ENCODE data around the gene ERCC3. TPM values are rescaled to one million over a fixed set of nuclear protein-coding genes. Genes with fewer than 3 reads are reported as not detected.
"Not testable (repeated sequence)": the region's sequence is repeated elsewhere in the genome, so short reads cannot be mapped to it uniquely, and the experiment has no call there.

Gene ERCC3
- total and polyA plus RNA-seq, 2 of the 13 experiments (the other 11 are each of a cell fraction or from before 2014, with no cell fraction given), result 49.7 to 64.6 TPM

GRCh38 chr2:127224135-127224534 is 69.8 kb downstream of the ERCC3 start:
- CTCF ChIA-PET (ENCODE audit: low intra/inter-chr PET ratio, low total read pairs); H3K4me2 ChIP-seq (ENCODE audit: low read depth, low read length); POLR2A ChIA-PET; BruUV-seq (replicated peaks); H3K9ac ChIP-seq (ENCODE audit: insufficient read depth, low read depth, low read length); H3K36me3 ChIP-seq (replicated peaks in 1 of 2; ENCODE audit: control insufficient read depth in 1 of 2, insufficient read depth in 2 of 2, low read length in 2 of 2); in situ Hi-C loops (cut with HindIII; ENCODE audit: extremely low pct_ligation_motif_present, low pct_unique_long_range_greater_than_20kb); H2AFZ ChIP-seq (ENCODE audit: low read length); ATAC-seq; H3K9me3 ChIP-seq (ENCODE audit: low read length); H3K79me2 ChIP-seq (ENCODE audit: insufficient read depth, low read length); H4K20me1 ChIP-seq (ENCODE audit: insufficient read depth, low read length); intact Hi-C loops (cut with micrococcal nuclease; ENCODE audit: unreplicated experiment); H3K27ac ChIP-seq (ENCODE audit: extremely low read length, insufficient read depth, low read length); DNase-seq (ENCODE audit: low spot score); FAIRE-seq; H3K4me3 ChIP-seq (replicated peaks in 1 of 3; ENCODE audit: insufficient read depth in 1 of 3, low read depth in 2 of 3, low read length in 3 of 3); TF ChIP-seq ATF7 (CRISPR knock-in tag; IDR thresholded peaks at IDR 0.05): not testable (repeated sequence)
- Histone ChIP-seq H3K27me3 (ENCODE audit: control insufficient read depth in 1 of 2, insufficient read depth in 2 of 2, low read length in 2 of 2) (peaks cover 16 to 36% of the 10 kb centered on the region in 2 experiments), H3K4me1 (ENCODE audit: insufficient read depth, low read length) (peaks cover 34% of the 10 kb centered on the region)
- TF ChIP-seq ATF7 (IDR thresholded peaks at IDR 0.05), result peak; percentile 76
- WGBS (ENCODE audit: low lambda C conversion rate), result 55% methylated on average over 5 of the region's 5 CpGs

GRCh38 chr2:127220768-127221527 is 73.0 kb downstream of the ERCC3 start:
- BruUV-seq (replicated peaks), result no TSS peak
- POLR2A ChIA-PET, result no interaction called here
- H4K20me1 ChIP-seq (ENCODE audit: insufficient read depth, low read length), result no peaks in the 10 kb centered on the region
- in situ Hi-C loops (cut with HindIII; ENCODE audit: extremely low pct_ligation_motif_present, low pct_unique_long_range_greater_than_20kb), result no loop called here
- no peaks in the 10 kb centered on the region for H3K9me3 ChIP-seq (ENCODE audit: low read length)
- no peak overlapping the region for H3K9ac ChIP-seq (ENCODE audit: insufficient read depth, low read depth, low read length)
- no peak overlapping the region for H3K27ac ChIP-seq (ENCODE audit: extremely low read length, insufficient read depth, low read length)
- H3K4me1 ChIP-seq (ENCODE audit: insufficient read depth, low read length), result peaks cover 22% of the 10 kb centered on the region
- no peak overlapping the region for H2AFZ ChIP-seq (ENCODE audit: low read length)
- WGBS (ENCODE audit: low lambda C conversion rate), result 58% methylated on average over 31 of the region's 31 CpGs
- FAIRE-seq (no peak), DNase-seq (ENCODE audit: low spot score) (no peak), ATAC-seq (peak; percentile 60)
- CTCF ChIA-PET (ENCODE audit: low intra/inter-chr PET ratio, low total read pairs), result no interaction called here
- H3K4me2 ChIP-seq (ENCODE audit: low read depth, low read length), result peak overlapping the region; percentile 91
- intact Hi-C loops (cut with micrococcal nuclease; ENCODE audit: unreplicated experiment), result no loop called here
- no peaks in the 10 kb centered on the region for H3K79me2 ChIP-seq (ENCODE audit: insufficient read depth, low read length)
- H3K36me3 ChIP-seq (replicated peaks in 1 of 2; ENCODE audit: control insufficient read depth in 1 of 2, insufficient read depth in 2 of 2, low read length in 2 of 2), result no peaks in the 10 kb centered on the region
- H3K4me3 ChIP-seq (replicated peaks in 1 of 3; ENCODE audit: insufficient read depth in 1 of 3, low read depth in 2 of 3, low read length in 3 of 3), result peak overlapping the region in 2 of 3 experiments; percentile 13 to 66; a peak in 2 of 6 replicates
- peaks cover 22 to 56% of the 10 kb centered on the region in 2 experiments for H3K27me3 ChIP-seq (ENCODE audit: control insufficient read depth in 1 of 2, insufficient read depth in 2 of 2, low read length in 2 of 2)
- TF ChIP-seq ZBTB44 (CRISPR knock-in tag; IDR thresholded peaks at IDR 0.05) (no peak), ZNF83 (CRISPR knock-in tag; IDR thresholded peaks at IDR 0.05; ENCODE audit: borderline replicate concordance) (no peak), CBX2 (IDR thresholded peaks at IDR 0.05; ENCODE audit: low read depth, low read length) (peak; percentile 62), CBX2 (CRISPR knock-in tag; IDR thresholded peaks at IDR 0.05; ENCODE audit: low read depth) (no peak), GMEB2 (CRISPR knock-in tag; IDR thresholded peaks at IDR 0.05; ENCODE audit: low read depth) (no peak), MBNL3 (CRISPR knock-in tag; conservative IDR thresholded peaks at IDR 0.05) (no peak), ZNF615 (CRISPR knock-in tag; IDR thresholded peaks at IDR 0.05; ENCODE audit: borderline replicate concordance) (no peak), ZNF20 (CRISPR knock-in tag; IDR thresholded peaks at IDR 0.05) (no peak), HES4 (CRISPR knock-in tag; IDR thresholded peaks at IDR 0.05; ENCODE audit: borderline replicate concordance) (no peak)
